Tibial nerve (tissue), 4 donors: ENCODE data around the gene SMO. TPM values are rescaled to one million over a fixed set of nuclear protein-coding genes. Genes with fewer than 3 reads are reported as not detected.
"Not testable (repeated sequence)": the region's sequence is repeated elsewhere in the genome, so short reads cannot be mapped to it uniquely, and the experiment has no call there.

Source experiments
- DNase-seq, 2 donors: peaks; one replicate each; pipeline ENCODE4 v3.0.0-alpha.2; 2019; ENCODE audit warnings: low spot score in 2 of 2
- H3K27ac ChIP-seq, 4 donors: fragments of 200-600 bp; sonication (generic) in 3 of 4; one replicate each; pipeline ENCODE4 v1.5.1; 2017 to 2019; ENCODE audit warnings: mild to moderate bottlenecking in 1 of 4
- H3K27me3 ChIP-seq, 2 donors: fragments of 200-600 bp; sonication (generic) in 1 of 2; one replicate each; pipeline versions ENCODE4 v1.5.1 to v1.6.0; 2017 to 2019
- H3K36me3 ChIP-seq, 3 donors: fragments of 200-600 bp; sonication (generic); one replicate each; pipeline ENCODE4 v1.5.1; 2018 to 2019
- H3K4me1 ChIP-seq, 4 donors: fragments of 200-600 bp; sonication (generic) in 3 of 4; one replicate each; pipeline ENCODE4 v1.5.1; 2017 to 2019
- H3K4me3 ChIP-seq, 4 donors: fragments of 200-600 bp; sonication (generic) in 3 of 4; one replicate each; pipeline ENCODE4 v1.5.1; 2017 to 2019; ENCODE audit warnings: mild to moderate bottlenecking in 1 of 4, moderate library complexity in 1 of 4
- H3K9me3 ChIP-seq, 4 donors: fragments of 200-600 bp; sonication (generic) in 3 of 4; one replicate each; pipeline ENCODE4 v1.5.1; 2017 to 2019
- EP300 ChIP-seq, 2 donors: sonication (generic); formaldehyde crosslinking; IDR thresholded peaks; one replicate each; pipeline ENCODE4 v1.6.1; 2017; ENCODE audit warnings: antibody characterized with exemption in 2 of 2, mild to moderate bottlenecking in 1 of 2
- POLR2A ChIP-seq, 2 donors: fragments of 450-650 bp; IDR thresholded peaks; one replicate each; pipeline ENCODE4 v1.6.1; 2017; ENCODE audit warnings: antibody characterized with exemption in 2 of 2, mild to moderate bottlenecking in 2 of 2, moderate library complexity in 2 of 2
- WGBS, 2 donors: methylation state at CpG; one replicate each; pipeline ENCODE4 v1.1.5; 2018; 5-methylcytosine and 5-hydroxymethylcytosine counted together
- total RNA-seq, 4 donors: library from RNA; depleted of rRNA; stranded (reverse); fragments of >200 nt; gene quantifications; one replicate each; pipeline ENCODE4 v1.1.0, GENCODE V29; 2016
- TF ChIP-seq, protein P1 (sequence below), 5 experiments: fragments of 200-600 bp in 3 of 5; fragments of 450-650 bp in 2 of 5; sonication (generic) in 3 of 5; IDR thresholded peaks; one replicate each; pipeline ENCODE4 v1.5.1; 2016 to 2019; ENCODE audit warnings: antibody characterized with exemption in 5 of 5, mild to moderate bottlenecking in 3 of 5, moderate library complexity in 2 of 5

The SMO gene
- total RNA-seq, 4 donors from 2014 or later, result 26.4 to 65.7 (median 51.5) TPM

DNA sequence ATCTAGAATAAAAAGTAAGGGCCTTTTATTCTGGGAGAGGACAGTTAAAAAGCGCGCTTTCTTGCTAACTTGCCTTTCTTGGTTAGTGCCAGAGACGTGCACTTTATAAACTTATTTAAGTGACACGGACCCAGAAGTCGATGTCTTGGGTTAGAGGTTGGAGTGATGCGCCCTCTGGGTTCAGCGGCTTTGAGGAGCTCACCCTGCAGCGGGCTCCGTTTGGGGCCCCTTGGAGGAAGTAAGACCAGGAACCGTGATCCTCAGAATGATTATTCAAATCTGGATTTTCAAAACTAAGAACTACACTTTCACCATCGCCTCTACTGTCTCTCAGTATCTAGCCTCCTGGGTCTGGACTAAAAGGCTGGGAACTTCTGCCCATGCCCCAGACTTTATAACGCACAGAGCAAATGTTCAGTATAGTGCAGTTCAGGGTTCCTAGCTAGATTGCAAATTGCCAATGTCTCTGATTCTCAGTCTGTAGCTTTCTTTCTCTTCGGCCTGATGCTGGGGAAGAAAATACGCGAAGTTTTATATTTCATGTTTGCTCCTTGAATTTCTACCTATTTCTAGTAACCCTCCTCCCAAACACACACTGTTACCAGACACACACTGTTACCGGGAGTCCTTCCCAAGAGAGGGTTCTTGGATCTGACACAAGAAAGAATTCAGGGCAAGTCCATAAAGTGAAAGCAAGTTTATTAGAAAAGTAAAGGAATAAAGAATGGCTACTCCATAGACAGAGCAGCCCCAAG, 18.6 kb upstream of the SMO start:
- no peak for TF ChIP-seq POLR2A (IDR thresholded peaks at IDR 0.05)
- no peak for TF ChIP-seq EP300 (IDR thresholded peaks at IDR 0.05)
- TF ChIP-seq, protein P1, sequence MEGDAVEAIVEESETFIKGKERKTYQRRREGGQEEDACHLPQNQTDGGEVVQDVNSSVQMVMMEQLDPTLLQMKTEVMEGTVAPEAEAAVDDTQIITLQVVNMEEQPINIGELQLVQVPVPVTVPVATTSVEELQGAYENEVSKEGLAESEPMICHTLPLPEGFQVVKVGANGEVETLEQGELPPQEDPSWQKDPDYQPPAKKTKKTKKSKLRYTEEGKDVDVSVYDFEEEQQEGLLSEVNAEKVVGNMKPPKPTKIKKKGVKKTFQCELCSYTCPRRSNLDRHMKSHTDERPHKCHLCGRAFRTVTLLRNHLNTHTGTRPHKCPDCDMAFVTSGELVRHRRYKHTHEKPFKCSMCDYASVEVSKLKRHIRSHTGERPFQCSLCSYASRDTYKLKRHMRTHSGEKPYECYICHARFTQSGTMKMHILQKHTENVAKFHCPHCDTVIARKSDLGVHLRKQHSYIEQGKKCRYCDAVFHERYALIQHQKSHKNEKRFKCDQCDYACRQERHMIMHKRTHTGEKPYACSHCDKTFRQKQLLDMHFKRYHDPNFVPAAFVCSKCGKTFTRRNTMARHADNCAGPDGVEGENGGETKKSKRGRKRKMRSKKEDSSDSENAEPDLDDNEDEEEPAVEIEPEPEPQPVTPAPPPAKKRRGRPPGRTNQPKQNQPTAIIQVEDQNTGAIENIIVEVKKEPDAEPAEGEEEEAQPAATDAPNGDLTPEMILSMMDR (IDR thresholded peaks at IDR 0.05), result no peak
- Histone ChIP-seq H3K27me3 (peaks cover 0 to 5% of the 10 kb centered on the region in 2 donors), H3K4me1 (peaks cover 0 to 25% (median 4%) of the 10 kb centered on the region in 4 donors), H3K27ac (peak overlapping the region; percentile 51 to 88 (median 76)), H3K9me3 (no peaks in the 10 kb centered on the region), H3K4me3 (peak overlapping the region; percentile 45 to 60 (median 50)), H3K36me3 (no peaks in the 10 kb centered on the region)
- WGBS, 2 donors, result 30 to 33% methylated on average over 16 of the region's 16 CpGs
- DNase-seq, result no peak

DNA sequence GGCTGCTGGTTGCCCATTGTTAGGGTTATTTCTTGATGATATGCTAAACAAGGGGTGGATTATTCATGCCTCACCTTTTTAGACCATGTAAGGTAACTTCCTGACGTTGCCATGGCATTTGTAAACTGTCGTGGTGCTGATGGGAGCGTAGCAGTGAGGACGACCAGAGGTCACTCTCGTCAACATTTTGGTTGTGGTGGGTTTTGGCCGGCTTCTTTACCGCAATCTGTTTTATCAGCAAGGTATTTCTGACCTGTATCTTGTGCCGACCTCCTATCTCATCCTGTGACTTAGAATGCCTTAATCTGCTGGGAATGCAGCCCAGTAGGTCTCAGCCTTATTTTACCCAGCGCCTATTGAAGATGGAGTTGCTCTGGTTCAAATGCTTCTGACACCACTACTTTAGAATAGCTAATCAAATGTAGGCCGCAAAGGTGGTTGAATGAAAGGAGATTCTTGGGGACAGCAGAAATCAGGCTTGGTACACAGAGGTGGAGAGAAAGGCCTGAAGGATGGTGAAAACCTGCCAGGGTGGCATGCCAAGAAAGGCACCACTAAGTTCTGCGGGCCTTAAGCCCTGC, 17.9 kb upstream of the SMO start:
- Histone ChIP-seq H3K27ac (peak overlapping the region in 2 of 4 donors; percentile 78 to 88), H3K4me1 (peaks cover 0 to 25% (median 4%) of the 10 kb centered on the region in 4 donors), H3K9me3 (no peaks in the 10 kb centered on the region), H3K36me3 (no peaks in the 10 kb centered on the region), H3K4me3 (peak overlapping the region in 1 of 4 donors; percentile 56), H3K27me3 (peaks cover 0 to 5% of the 10 kb centered on the region in 2 donors)
- no peak for TF ChIP-seq POLR2A (IDR thresholded peaks at IDR 0.05)
- TF ChIP-seq, protein P1 (IDR thresholded peaks at IDR 0.05), result no peak
- WGBS, 2 donors, result 87% methylated on average over 11 of the region's 11 CpGs
- DNase-seq, result no peak

DNA sequence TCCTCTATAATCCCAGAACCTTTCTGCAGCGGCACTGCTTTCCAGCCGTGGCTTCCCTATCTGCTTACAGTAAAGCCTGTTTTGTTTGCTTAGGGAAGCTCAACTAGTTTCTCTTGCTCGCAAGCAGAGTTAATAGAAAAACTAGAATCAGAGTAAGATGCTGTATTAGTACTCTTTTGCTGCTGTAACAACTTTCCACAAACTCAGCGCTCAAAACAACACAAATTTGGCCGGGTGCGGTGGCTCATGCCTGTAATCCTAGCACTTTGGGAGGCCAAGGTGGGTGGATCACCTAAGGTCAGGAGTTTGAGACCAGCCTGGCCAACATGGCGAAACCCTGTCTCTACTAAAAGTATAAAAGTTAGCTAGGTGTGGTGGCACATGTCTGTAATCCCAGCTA, 14.6 kb upstream of the SMO start:
- not testable (repeated sequence) for H3K36me3 ChIP-seq, H3K9me3 ChIP-seq, H3K4me3 ChIP-seq, DNase-seq, H3K27ac ChIP-seq
- peaks cover 0 to 11% of the 10 kb centered on the region in 2 donors for H3K27me3 ChIP-seq
- WGBS, 2 donors, result 89 to 97% methylated on average over 7 of the region's 7 CpGs
- H3K4me1 ChIP-seq, result peaks cover 0 to 17% (median 4%) of the 10 kb centered on the region in 4 donors

DNA sequence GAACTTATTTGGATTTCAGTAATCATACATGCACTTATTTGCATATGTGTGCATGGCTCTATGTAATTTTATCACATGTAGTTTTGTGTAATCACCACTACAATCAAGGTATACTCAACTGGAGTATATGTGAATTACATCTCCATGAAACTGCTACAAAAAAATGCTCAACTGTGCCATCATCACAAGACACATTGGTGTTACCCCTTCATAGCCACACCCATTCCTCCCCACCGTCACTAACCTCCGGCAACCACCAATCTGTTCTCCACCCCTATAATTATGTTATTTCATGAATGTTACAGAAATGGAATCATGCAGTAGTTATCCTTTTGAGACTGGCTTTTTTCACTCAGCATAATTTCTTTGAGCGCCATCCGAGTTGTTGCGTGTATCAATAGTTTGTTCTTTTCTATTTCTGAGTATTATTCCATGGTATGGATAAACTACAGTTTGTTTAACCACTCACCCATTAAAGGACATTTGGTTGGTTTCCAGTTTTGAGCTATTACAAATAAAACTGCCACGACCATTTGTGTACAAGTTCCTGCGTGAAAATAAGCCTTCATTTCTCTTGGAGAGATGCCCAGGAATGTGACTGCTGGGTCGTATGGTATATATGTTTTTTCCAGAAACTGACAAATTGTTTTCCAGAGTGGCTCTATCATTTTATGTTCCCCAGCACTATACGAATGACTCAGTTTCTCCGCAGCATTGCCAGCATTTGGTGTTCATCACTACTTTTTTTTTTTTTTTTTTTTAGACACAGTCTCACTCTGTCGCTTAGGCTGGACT, 11.3 kb upstream of the SMO start:
- TF ChIP-seq EP300 (IDR thresholded peaks at IDR 0.05) (no peak), POLR2A (IDR thresholded peaks at IDR 0.05) (no peak)
- TF ChIP-seq, protein P1 (IDR thresholded peaks at IDR 0.05), result no peak
- Histone ChIP-seq H3K27me3 (peaks cover 0 to 6% of the 10 kb centered on the region in 2 donors), H3K27ac (no peak overlapping the region), H3K36me3 (no peaks in the 10 kb centered on the region), H3K9me3 (no peaks in the 10 kb centered on the region), H3K4me1 (no peaks in the 10 kb centered on the region), H3K4me3 (no peak overlapping the region)
- 37 to 39% methylated on average over 11 of the region's 11 CpGs for WGBS, 2 donors
- DNase-seq, result no peak

DNA sequence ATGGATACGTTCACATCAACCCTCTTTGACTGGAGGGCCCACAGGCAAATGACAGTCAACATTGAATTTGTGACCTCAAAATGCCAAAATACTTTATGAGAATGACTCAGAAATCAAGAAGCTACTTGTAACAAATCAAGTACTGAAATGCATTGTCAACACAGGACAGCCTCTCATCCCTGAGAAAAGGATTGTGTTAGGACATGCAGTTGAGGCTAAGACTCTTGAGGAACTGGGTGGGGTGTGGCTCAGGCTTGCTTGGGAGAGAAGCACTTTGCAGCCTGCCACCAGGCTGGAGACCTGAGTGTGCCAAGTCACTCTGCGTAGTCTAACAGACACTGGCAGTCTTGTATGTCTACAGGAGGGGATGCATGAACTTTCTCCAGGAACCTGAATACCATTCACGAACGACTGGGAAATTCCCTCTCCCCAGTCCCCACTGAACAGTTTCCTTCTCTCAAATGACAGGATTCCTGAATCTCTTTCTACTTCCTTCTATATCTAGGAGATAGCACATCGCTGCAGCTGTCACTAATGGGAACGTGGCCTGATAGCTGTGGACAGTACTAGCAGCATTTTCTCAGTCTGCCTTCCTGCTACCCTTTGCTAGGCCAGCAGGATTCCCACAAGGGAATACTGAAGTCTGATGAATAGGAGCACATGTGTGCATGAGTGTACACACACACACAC, 3.3 kb upstream of the SMO start:
- Histone ChIP-seq H3K4me1 (peaks cover 0 to 7% (median 0%) of the 10 kb centered on the region in 4 donors), H3K36me3 (no peaks in the 10 kb centered on the region), H3K27ac (no peak overlapping the region), H3K27me3 (no peaks in the 10 kb centered on the region), H3K4me3 (no peak overlapping the region), H3K9me3 (no peaks in the 10 kb centered on the region)
- TF ChIP-seq, protein P1 (IDR thresholded peaks at IDR 0.05), result no peak
- TF ChIP-seq POLR2A (IDR thresholded peaks at IDR 0.05) (no peak), EP300 (IDR thresholded peaks at IDR 0.05) (no peak)
- 68 to 69% methylated on average over 6 of the region's 6 CpGs for WGBS, 2 donors
- DNase-seq, result no peak
